ENCODE data around the gene GLP1R.

GLP1R gene

DNA sequence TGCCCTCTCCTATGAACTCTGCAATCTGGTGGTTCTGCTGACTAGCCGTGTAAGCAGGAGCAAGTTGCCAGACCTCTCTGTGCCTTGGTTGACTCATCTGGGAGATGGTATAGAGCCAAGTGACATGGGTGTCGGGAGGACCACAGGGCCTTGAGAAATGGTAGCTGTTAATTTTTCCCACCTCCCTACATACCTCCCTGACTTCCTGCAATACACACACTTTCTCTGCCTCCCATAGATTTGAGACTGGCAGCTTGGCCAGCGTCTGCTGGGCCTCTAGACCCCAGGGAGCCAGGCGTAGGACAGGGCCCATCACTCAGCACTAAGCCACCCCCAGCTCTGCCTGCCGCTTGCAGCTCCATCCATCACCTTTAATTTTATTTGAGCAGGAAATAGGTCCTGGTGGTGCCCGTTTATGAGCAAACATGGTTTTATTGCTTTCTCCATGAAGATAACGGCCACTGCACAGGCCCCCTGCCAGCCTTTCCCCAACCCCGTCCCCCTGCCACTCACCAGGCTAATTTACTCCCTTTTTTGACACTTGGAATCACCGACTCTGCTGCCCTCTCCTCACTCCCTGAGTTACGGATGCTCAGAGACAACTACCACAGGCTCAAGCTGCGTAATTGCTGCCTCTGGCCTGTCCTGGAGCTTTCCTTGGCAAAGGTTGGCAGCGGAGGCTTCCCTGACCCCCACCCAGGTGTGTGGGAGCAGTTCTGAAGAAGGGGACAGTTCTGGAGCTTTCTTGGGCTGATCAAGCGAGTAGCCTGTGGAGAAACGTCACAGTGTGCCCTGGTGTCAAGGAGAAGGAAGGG is 11.1 kb downstream of the GLP1R start:
- no peak for DNase-seq (ENCODE audit: low spot score)
- TF ChIP-seq, protein P1, sequence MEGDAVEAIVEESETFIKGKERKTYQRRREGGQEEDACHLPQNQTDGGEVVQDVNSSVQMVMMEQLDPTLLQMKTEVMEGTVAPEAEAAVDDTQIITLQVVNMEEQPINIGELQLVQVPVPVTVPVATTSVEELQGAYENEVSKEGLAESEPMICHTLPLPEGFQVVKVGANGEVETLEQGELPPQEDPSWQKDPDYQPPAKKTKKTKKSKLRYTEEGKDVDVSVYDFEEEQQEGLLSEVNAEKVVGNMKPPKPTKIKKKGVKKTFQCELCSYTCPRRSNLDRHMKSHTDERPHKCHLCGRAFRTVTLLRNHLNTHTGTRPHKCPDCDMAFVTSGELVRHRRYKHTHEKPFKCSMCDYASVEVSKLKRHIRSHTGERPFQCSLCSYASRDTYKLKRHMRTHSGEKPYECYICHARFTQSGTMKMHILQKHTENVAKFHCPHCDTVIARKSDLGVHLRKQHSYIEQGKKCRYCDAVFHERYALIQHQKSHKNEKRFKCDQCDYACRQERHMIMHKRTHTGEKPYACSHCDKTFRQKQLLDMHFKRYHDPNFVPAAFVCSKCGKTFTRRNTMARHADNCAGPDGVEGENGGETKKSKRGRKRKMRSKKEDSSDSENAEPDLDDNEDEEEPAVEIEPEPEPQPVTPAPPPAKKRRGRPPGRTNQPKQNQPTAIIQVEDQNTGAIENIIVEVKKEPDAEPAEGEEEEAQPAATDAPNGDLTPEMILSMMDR (IDR thresholded peaks at IDR 0.05; ENCODE audit: borderline replicate concordance, control extremely low read depth, extremely low read depth, insufficient read depth, missing control alignments) = no peak
- in situ Hi-C loops (cut with MboI; ENCODE audit: low sequenced_read_pairs, unreplicated experiment) = no loop called here

DNA sequence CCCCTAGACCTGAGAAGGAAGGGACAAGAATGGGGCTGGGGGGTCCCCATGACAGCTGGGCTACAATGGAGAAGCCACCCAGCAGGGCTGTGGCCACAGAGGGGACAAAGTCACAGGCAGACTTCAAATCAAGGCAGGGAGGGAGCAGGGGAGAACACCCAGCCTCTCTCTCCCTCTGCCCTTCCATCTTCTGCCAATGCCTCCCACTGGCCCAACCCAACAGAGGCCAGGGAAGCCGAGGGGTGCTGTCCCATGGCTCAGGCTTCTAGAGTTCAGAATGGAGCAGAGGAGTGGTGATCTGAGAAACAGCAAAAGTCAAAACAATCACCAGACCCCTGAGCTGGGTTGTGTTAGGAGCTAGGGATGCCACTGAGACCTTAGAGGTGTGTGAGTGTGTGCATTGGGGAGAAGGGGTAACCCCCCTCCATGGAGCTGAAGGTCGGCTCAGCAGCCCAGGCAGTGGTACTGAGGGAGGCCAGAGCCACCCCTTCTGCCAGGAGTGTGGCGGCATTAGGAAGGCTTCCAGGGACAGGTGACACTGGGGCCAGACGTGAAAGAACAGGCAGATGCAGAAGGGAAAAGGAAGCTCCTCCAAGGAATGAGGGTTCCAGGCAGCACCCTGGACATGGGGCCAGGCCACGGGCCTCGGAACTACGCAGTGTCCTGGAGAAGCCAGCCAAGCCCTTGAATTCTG is 12.0 kb downstream of the GLP1R start:
- in situ Hi-C loops (cut with MboI; ENCODE audit: low sequenced_read_pairs, unreplicated experiment) = no loop called here
- TF ChIP-seq, protein P1 (IDR thresholded peaks at IDR 0.05; ENCODE audit: borderline replicate concordance, control extremely low read depth, extremely low read depth, insufficient read depth, missing control alignments) = no peak
- DNase-seq (ENCODE audit: low spot score) = no peak

DNA sequence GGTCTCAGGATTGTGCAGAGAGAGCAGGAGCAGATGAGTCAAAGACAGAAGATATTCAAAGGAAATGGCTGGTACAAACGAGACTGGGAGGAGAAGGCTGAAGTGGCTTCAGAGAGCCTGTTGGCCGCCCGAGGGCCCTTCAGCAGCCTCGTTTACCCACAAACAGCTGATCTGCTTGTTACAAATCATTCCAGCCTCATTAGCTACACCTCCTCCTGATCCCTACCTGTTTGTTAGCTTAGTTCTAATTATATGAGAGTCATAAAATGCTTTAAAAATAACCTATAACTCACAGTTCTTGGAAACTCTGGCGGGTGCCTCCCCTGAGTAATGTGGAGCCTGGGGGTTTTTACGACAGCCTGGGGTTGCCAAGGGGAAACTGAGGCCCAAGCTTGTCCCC is 12.6 kb downstream of the GLP1R start:
- TF ChIP-seq, protein P1 (IDR thresholded peaks at IDR 0.05; ENCODE audit: borderline replicate concordance, control extremely low read depth, extremely low read depth, insufficient read depth, missing control alignments) = no peak
- no peak for DNase-seq (ENCODE audit: low spot score)
- in situ Hi-C loops (cut with MboI; ENCODE audit: low sequenced_read_pairs, unreplicated experiment) = no loop called here

DNA sequence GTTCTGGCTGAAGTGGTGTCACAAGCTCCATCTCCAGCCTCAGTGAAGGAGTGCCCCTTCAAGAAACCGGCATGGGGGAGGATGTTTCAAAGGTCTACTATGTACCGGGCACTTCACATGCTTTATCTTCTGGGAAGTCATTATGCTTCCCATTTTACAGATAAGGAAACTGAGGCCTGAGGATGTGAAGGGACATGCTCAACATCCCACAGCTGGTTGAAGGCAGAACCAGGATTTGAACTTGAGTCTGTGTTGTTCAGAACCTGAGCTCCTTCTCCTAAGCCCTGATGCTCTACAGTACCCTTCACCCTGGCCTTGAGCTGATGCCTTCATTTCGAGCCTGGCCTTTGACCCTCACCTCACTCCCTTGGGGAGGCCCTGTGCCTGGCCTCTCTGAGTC is 13.0 kb downstream of the GLP1R start:
- in situ Hi-C loops (cut with MboI; ENCODE audit: low sequenced_read_pairs, unreplicated experiment) = no loop called here
- DNase-seq (ENCODE audit: low spot score) = no peak
- TF ChIP-seq, protein P1 (IDR thresholded peaks at IDR 0.05; ENCODE audit: borderline replicate concordance, control extremely low read depth, extremely low read depth, insufficient read depth, missing control alignments) = no peak

DNA sequence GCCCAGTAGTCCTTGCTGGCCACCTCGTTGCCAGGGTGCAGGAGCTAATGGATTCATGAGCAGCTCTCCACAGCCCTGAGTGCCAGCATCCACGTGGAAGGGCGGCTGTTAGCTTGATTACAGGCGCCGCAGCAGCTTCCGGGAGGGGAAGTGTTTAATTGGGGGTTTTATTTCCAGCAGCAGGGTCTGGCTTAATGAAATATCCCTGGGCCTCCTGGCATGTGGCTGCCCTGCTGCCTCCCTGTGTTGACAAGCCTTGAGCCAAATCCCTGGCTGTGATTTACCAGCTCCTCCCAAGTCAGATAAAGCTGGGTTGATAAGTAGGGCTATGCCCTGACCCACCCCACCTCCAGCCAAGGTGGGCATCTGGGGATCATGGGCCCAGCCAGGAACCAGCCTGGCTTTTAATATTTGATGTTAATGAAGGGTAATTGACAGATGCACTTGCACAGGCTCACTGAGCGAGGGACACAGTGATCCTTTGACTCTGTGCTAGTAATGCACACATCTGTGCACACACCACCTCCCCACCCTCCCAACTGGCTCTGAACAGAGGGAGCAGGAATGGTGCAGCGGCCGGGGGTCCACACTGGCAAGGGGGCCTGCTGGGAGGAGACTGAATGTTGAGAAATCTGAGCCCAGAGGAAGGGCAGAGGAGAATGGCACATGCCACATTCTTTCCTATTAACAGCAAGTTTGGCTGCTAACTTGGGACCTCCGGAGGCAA is 13.6 kb downstream of the GLP1R start:
- in situ Hi-C loops (cut with MboI; ENCODE audit: low sequenced_read_pairs, unreplicated experiment) = no loop called here
- DNase-seq (ENCODE audit: low spot score) = no peak
- TF ChIP-seq, protein P1 (IDR thresholded peaks at IDR 0.05; ENCODE audit: borderline replicate concordance, control extremely low read depth, extremely low read depth, insufficient read depth, missing control alignments) = no peak

DNA sequence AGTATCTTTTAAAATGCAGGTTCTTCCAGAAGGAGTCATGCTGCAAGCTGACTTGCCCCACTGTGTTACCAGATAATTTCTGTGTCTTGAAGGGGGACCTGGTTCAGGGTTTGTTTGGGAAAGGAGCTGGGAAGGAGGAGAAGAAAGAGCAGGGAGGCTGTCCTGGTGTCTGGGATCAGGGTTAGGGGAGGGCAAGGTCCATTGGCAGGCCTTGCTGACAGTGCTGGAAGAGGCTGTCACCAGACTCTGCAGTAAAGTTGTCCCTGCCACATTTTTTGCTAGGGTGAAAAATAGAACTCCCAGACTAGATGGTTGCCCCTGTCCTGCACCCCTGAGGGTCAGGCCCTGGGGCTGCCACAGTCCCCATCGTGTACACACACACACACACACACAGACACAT is 14.9 kb downstream of the GLP1R start:
- TF ChIP-seq, protein P1 (IDR thresholded peaks at IDR 0.05; ENCODE audit: borderline replicate concordance, control extremely low read depth, extremely low read depth, insufficient read depth, missing control alignments) = no peak
- in situ Hi-C loops (cut with MboI; ENCODE audit: low sequenced_read_pairs, unreplicated experiment) = no loop called here
- DNase-seq (ENCODE audit: low spot score) = no peak
